ENCODE data around the gene OR14A16.

Gene OR14A16

DNA sequence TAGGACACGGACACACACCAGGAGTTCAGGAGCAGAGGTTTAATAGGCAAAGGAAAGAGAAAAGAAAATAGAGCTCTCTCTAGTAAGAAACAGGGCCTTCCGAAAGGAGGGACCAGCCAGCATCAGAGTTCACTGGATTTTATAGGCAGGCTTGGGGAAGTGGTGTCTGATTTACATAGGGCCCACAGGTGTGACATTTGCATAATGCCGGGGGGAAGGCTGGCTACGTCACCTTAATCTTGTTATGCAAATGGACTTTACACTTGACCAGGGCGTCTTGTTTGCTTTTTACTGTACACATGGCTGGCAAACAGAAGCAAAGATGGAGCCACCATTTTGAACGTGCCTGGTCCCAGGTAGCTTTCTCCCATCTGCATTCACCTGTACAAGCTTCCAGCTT, at the start of gene OR14A16:
TSS of gene OR14A16 (minus strand) at position 97 of the 400 bp plus-strand sequence. CDS start 8,390 bp downstream, outside the sequence.
- no peak for DNase-seq

DNA sequence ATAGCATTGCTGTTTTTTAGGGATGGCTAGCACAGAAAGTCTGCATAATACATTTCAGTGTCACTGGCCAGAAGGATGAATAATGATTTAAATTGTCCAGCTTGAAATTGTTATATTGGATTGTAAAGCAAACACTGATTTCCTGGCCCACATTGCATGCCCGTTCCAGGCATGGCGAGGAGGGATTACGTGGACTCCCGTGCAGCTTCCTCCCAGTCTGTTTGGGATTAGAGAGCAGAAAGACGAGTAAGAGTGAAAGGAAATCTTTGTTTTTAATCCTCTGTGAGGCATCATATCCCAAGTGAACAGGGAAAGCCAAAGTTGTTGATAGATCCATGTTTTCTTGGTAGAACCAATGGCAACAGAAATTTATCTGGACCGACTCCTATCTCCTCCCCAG, 41.5 kb upstream of the OR14A16 start:
- no peak for DNase-seq

DNA sequence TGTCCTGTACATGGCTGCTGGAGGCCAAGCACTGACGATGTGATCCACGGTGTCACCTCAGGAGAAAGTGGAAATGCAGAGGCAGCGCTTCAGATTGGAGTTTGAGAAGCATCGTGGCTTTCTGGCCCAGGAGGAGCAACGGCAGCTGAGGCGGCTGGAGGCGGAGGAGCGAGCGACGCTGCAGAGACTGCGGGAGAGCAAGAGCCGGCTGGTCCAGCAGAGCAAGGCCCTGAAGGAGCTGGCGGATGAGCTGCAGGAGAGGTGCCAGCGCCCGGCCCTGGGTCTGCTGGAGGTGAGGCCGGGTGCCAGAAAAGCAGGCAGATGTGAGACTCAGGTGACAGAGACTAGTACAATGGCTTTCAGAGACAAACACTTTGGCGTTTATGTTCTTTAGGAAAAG, 40.7 kb upstream of the OR14A16 start:
- DNase-seq = no peak

- DNase-seq = no peak
Observed at GRCh38 chr1:247862756-247863155, 38.8 kb upstream of the OR14A16 start.

DNA sequence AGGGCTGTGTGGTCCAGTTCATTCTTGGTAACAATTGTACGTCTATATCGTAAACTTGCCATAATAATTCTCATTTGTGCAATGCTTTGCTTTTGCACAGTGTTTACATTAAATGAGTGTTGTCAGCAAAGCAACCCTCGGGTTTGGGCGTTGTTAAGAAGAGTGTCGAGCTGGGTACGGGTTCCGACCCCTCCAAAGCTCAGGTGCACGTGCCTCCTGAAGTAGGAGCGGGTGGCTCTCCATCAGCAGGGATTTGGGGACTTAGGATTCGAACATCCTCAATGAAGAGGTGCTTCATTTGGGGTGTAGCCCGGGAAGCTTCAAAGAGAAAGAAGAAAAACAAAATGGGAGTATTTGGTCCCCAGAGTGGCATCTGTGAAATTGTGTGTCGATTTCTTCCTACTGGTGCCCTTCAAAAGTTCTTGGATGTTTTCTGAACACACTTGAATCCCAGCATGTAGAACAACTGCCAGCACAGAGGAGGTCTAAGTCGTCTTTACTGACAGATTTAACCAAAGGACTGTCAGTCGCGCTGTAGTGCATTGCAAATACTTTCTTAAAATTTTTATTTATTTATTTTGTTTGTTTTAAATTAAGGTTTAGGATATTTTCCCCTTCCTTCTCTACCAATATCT, 34.2 kb upstream of the OR14A16 start:
- DNase-seq = no peak

GRCh38 chr1:247857069-247857984, 33.4 kb upstream of the OR14A16 start, which contains the start of gene TRIM58:
Gene TRIM58 (plus strand): TSS chr1:247857187. CDS start chr1:247857247, 60 bp downstream.
- no peak for DNase-seq

- DNase-seq = no peak
Observed at GRCh38 chr1:247855911-247856310, 32.0 kb upstream of the OR14A16 start.

- no peak for DNase-seq
Observed at GRCh38 chr1:247854899-247855545, 31.1 kb upstream of the OR14A16 start.

DNA sequence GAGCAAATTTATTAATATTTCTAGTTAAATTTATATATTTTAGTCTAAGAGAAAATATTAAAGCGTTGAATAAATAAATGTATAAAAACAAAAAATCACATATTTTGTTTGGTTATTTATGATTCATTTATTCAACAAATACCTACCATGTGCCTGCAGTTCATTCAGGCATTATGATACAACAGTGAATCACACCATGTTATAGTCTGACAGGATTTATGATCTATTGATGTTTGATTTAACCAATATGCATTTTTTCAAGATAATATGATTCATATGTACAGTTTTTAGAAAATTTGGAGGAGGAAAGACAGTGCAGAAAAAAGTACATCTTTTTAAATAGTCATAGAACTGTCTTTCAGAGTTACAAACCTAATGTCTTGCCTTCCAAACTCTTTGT, 25.7 kb upstream of the OR14A16 start:
- DNase-seq = no peak

GRCh38 chr1:247848346-247848745, 24.4 kb upstream of the OR14A16 start:
- DNase-seq = no peak

DNA sequence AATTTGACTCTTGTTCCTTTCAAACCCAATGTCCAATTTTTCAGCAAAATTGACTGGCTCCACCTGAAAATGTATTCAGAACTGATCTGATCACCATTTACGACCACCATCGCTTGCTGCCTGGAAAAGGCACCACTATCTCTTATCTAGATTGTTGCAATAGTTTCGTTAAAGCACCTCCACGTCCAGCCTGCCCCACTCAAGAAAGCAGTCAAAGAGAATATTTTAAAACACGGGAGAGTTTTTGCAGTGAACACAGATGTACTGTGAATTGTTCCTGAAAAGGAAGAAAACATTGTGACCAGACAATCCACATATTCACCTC, 21.7 kb upstream of the OR14A16 start:
- no peak for DNase-seq

- DNase-seq = no peak
Observed at GRCh38 chr1:247845011-247845692, 21.2 kb upstream of the OR14A16 start.

- DNase-seq = no peak
Observed at GRCh38 chr1:247843411-247843810, 19.5 kb upstream of the OR14A16 start.

GRCh38 chr1:247841796-247842195, 17.9 kb upstream of the OR14A16 start, which contains the start of gene OR11L1:
Gene OR11L1 (minus strand): TSS chr1:247841896. CDS start chr1:247841896, 0 bp downstream.
- no peak for DNase-seq

GRCh38 chr1:247840818-247841217, 16.9 kb upstream of the OR14A16 start:
- no peak for DNase-seq

DNA sequence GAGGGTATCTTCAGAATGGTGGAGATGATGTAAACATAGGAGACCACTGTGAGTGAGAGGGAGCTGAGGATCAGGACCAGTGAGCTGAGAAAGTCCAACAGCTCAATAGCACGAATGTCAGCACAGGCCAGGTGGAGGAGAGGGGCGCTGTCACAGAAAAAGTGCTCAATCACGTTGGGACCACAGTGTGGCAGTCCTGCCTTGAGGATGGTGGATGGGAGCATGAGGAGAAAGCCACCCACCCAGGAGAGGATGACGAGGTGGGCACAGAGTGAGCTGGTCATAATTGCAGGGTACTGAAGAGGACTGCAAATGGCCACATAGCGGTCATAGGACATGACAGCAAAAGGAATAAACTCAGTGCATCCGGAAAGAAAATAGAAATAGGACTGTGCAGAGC, 9.7 kb upstream of the OR14A16 start:
- no peak for DNase-seq

- DNase-seq = no peak
Observed at GRCh38 chr1:247829656-247830055, 5.7 kb upstream of the OR14A16 start.

- no peak for DNase-seq
Observed at GRCh38 chr1:247825362-247825761, 1.4 kb upstream of the OR14A16 start.

DNA sequence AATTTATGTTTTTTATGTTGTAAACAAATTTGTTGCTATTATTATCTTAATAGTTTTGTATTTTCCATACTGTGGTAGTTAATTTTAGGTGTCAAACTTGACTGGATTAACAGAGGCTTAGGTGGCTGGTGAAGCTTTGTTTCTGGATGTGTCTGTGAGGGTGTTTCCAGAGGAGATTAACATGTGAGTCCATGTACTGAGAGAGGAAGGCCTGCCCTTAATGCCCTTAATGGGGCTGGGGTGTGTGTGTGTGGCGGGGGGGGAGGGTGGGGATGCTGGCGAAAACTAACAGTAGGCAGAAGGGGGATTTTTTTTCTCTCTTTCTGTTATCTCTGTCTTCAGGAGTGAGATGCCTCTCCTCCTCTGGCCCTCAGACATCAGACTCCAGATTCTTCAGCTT, 1.9 kb downstream of the OR14A16 start:
- no peak for DNase-seq

DNA sequence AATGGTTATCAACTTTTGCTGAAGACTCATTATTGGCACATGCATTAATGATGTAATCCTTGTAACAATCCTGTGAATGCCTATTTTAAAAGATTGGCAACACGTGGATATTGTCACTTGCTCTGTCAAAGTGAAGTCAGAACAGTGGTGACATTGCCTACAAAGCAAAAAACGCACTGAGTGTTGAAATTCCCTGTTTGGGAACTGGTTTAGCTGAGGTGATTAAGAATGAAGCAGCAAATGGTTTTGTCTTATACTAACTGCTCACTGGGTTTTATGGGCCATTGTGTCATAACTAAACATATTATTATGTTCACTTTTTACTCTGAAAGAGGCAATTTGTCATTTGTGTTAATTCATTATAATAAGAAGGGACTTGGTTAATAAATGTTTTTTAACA, 11.3 kb downstream of the OR14A16 start:
- DNase-seq = no peak

DNA sequence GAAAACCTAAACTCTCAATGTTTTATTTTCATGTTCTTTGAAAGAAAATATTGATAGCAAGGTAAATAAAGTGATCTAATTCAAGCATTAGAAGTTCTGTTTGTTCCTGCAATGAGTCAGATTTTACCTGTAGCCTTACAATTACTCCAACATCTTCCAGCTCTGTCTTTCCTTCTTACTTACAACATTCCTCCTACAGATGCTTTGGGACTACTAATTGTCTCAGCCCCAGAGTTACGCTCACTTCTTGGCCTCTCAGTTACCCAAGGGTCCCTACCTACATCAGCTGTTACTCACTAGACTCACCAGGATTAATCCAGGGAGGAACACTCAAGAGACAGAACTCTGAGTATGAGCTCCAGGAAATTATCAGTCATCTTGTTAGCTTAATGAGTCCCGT, 26.4 kb downstream of the OR14A16 start:
- no peak for DNase-seq

DNA sequence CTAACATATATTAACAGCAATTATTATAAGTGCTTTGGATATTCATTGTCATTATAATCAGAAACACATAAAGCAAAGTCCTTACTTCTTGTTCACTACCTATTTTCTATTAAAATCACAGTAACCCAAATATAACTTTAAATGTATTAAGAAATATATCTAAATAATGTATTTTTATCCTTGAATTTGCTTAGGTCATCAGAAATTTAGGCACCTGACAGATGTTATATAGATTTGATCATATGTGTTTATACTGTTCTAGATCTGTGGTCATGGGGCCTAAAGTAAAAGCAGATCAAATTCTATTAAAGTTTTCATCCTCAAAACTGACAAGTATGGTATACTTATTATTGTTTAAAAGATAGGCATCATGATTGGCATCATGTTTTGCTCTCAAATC, 54.3 kb downstream of the OR14A16 start:
- DNase-seq = no peak

Measured in NCI-H2171 (cell line).